ENCODE data around the gene GLP1R.

The GLP1R gene

DNA sequence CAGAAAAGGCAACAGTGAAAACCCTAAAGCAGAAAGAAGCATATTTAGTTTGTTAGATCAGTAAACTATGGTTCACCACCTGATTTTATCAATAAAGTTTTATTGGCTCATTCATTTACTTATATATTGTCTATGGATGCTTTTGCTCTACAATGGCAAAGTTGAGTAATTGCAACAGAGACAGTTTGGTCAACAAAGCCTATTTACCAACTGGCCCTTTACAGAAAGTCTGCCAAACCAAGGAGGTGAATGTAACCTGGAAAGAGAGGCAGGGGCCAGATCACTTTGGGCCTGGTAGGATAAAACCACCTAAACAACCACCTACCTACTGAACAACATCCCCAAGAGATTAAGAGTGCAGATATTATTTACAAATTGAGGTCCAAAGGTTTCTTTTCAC lies 47.0 kb downstream of the GLP1R start:
- DNase-seq: no peak
- TF ChIP-seq GATA1 (IDR thresholded peaks at IDR 0.05; ENCODE audit: low read depth, low read length) (no peak), POLR2A (IDR thresholded peaks at IDR 0.05; ENCODE audit: low read length) (no peak)

DNA sequence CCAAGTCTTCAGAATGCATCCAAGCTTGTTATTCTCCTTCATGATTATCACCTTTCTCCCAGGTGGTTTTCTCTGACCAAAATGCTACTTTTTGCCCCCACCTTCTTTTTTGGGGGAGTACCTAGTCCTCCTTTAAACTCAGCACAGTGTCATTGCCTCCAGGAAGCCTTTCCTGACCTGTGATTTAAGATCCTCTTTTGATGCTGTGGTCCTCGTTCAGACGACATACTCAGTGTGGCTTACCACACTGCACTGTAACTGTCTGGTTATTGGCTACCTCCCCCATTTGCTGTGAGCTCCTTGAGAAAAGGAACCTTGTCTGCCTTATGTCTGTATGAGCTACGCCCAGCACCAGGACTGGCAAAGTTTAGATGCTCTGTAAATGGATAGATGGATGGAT lies 51.8 kb downstream of the GLP1R start:
- DNase-seq: no peak
- TF ChIP-seq POLR2A (IDR thresholded peaks at IDR 0.05; ENCODE audit: low read length): no peak
- no peak for TF ChIP-seq GATA1 (IDR thresholded peaks at IDR 0.05; ENCODE audit: low read depth, low read length)

DNA sequence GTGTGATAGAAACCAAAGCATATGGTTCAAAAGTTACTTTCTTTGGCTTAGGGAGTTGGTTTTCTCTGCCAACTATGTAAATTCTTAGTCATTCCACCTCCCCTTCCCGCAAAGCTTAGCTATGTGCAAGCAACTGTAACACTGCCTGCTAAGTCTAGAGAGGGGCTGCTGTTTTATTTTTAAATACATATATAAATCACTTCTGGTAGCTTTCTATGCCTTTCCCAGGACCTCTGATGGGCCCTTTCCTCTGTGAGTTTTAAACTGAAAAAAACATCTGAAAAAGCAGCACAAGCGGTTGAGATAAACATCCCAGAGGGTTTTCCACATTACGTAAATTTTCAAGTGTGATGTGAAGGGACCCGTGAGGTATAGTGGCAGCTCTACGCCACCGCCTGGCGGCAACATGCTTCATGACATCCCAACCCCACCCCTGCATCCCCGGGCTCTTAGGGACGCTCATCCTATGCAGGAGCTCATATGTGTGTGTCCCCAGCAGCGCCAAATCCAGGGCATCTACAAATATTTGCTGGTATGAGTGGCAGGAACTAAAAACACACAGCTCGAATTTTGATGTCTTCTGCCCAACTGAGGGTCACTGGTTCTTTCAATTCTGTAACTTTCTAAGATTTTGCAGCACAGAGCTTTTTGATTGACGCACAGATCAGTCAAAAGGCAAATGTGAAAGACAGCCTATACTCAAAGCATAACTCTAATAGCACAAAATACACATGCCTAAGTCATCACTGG lies 53.7 kb downstream of the GLP1R start:
- peak; percentile 54 to 62 for DNase-seq
- TF ChIP-seq POLR2A (IDR thresholded peaks at IDR 0.05; ENCODE audit: low read length) (no peak), GATA1 (IDR thresholded peaks at IDR 0.05; ENCODE audit: low read depth, low read length) (no peak)

DNA sequence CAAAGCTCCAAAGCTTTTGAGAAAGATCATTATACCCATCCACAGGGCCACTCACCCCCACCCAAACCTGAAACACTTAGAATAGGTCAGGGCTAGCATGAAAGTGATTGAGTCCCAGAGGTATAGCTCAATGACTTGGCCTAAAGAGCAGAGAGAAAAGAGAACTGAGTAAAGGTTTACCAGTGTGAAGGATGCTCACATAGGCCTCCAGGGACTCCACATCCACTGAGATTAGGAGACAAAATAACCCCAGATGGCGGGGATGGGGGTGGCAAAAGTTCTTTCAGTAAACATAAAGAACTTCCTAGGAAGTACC lies 54.2 kb downstream of the GLP1R start:
- TF ChIP-seq POLR2A (IDR thresholded peaks at IDR 0.05; ENCODE audit: low read length): no peak
- TF ChIP-seq GATA1 (IDR thresholded peaks at IDR 0.05; ENCODE audit: low read depth, low read length): no peak
- DNase-seq: no peak

DNA sequence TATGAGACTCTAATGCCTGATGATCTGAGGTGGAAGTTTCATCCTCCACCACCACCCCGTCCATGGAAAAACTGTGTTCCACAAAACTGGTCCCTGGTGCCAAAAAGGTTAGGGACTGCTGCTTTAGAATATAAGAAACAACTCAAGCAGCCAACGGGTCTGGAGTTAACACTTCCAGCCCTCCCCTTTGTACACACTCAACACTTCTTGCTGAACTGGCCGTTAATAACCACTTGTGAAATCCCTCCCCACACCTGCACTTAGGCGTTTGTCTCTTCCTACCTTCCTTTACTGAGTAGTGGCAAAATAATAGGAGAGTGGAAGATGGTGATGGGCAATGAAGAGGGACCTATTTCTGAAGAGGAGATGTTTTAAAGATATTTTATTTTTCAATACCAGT lies 55.9 kb downstream of the GLP1R start:
- TF ChIP-seq GATA1 (IDR thresholded peaks at IDR 0.05; ENCODE audit: low read depth, low read length): no peak
- TF ChIP-seq POLR2A (IDR thresholded peaks at IDR 0.05; ENCODE audit: low read length): no peak
- DNase-seq: no peak

DNA sequence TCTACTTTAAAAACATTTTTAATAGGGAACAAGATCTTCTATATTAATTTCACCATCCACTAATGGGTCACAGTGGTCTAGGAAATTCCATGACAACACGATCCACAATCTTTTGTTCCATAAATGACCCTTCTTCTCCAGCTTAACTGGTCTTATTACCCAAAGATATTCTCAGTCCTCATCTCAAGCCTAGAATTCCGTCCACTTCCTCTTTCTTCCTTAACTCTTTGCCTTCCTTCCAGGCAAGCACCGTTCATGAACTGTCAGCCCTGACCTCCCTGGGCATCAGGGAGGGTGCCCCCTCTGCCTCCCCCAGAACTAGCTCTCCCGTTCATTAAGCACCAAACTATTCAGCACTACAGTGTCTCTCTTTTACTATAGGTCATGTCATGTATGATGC lies 58.5 kb downstream of the GLP1R start:
- DNase-seq: no peak
- TF ChIP-seq POLR2A (IDR thresholded peaks at IDR 0.05; ENCODE audit: low read length) (no peak), GATA1 (IDR thresholded peaks at IDR 0.05; ENCODE audit: low read depth, low read length) (no peak)

DNA sequence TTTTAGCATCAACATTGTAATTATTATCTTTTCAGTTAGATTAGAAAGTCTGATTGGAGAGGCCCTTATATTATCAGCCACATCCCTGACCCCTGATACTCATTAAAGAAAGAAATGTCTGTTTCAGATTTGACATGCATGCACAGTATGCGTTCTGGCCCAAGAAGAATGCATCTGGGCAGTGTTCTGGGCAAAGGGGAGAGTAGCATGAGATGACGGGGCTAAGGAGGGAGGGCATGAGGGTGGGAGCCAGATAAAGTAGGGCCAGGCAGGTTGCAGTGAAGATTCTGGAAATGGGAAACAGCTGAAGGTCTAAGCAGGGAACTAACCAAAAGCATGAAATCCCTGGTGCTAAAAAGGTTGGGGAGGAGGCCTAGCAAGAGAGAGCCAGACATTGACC lies 59.1 kb downstream of the GLP1R start:
- TF ChIP-seq POLR2A (IDR thresholded peaks at IDR 0.05; ENCODE audit: low read length) (no peak), GATA1 (IDR thresholded peaks at IDR 0.05; ENCODE audit: low read depth, low read length) (no peak)
- DNase-seq: no peak

DNA sequence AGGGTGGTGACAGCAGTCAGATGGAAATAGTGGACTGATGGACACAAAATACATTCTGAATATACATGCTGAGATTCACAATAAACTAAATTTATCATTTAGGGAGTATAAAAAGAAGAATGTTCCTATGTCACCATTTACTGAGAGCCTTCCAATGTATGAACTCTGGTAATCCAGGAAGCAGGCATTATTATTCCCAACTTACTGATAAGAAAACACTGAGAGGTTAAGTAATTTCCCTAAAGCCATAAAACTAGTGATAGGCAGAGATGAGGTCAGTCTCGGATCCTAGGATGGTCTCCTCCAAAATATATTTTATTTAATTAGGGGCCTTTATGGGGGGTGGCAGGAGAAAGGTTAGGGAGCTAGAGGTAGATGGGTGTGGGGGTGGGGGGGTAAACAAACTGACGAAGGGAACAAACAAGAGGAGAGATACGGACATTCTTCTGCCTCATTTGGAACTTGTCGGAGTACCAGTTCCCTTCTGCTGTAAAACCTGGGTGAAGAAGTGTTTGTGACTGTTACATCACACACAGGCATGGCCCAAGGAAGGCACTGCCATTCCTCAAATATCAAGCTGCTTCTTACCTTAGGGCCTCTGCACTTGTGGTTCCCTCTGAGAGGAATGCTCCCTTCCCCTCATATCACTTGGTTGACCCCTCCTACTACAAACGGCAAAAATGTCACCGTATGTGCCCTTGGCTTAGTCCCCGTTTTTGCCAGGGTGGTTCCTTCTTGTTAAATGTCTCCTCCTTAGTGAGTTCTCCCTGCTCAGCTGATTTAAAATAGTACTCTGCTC lies 59.7 kb downstream of the GLP1R start:
- DNase-seq: no peak
- TF ChIP-seq GATA1 (IDR thresholded peaks at IDR 0.05; ENCODE audit: low read depth, low read length) (no peak), POLR2A (IDR thresholded peaks at IDR 0.05; ENCODE audit: low read length) (no peak)

DNA sequence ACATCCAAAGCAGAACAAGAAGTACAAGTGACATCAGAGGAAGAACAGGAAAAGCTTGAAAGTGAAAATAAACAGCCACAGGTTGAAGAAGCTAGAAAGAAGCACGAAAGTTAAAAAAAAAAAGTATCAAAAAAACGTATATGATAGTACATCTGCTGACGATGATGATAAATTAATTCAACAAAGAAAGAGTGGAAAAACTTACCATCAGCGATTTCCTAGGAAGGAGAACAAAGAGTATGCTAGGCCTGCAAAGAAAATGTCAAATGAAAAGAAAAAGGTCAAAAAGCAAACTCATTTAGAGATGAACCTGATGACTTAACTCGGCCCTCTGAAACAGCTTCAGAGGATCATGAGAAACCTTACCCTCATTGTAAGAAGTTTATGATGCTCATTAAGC lies 62.7 kb downstream of the GLP1R start:
- TF ChIP-seq GATA1 (IDR thresholded peaks at IDR 0.05; ENCODE audit: low read depth, low read length) (no peak), POLR2A (IDR thresholded peaks at IDR 0.05; ENCODE audit: low read length) (no peak)
- no peak for DNase-seq

DNA sequence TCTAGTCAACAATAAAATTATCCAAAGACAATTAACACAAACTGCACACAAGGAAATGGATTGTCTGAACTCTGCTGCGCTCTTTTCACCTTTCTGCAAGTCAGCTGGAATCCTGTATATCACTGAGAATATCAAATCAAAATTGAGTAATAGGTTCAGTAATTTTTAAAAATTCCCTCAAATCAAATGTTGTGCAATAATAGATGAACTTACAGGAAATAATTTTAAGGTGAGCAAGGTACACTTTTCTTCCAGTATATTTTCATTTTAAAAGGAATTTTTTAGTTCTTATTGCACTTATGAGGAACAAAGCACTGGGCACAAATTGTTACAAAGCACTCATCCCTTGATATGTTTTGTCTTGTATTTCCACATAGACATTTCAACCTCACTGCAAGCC lies 65.2 kb downstream of the GLP1R start:
- TF ChIP-seq GATA1 (IDR thresholded peaks at IDR 0.05; ENCODE audit: low read depth, low read length) (no peak), POLR2A (IDR thresholded peaks at IDR 0.05; ENCODE audit: low read length) (no peak)
- no peak for DNase-seq

DNA sequence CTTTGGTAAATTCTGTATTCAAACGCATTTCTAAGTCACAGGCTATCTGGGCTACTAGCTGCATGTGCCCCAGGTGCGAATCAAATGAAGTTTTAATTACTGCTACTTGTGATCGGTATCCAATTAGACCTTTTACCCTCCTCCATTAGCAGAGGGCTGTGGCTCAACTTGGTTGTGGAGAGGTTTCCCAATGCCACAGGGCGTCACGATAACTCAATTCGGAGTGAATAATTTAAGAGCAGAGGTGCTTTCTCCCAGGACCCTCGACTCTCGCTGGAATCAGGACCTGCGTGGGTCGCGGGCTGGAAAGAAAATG lies 65.8 kb downstream of the GLP1R start:
- TF ChIP-seq GATA1 (IDR thresholded peaks at IDR 0.05; ENCODE audit: low read depth, low read length): no peak
- TF ChIP-seq POLR2A (IDR thresholded peaks at IDR 0.05; ENCODE audit: low read length): no peak
- no peak for DNase-seq

DNA sequence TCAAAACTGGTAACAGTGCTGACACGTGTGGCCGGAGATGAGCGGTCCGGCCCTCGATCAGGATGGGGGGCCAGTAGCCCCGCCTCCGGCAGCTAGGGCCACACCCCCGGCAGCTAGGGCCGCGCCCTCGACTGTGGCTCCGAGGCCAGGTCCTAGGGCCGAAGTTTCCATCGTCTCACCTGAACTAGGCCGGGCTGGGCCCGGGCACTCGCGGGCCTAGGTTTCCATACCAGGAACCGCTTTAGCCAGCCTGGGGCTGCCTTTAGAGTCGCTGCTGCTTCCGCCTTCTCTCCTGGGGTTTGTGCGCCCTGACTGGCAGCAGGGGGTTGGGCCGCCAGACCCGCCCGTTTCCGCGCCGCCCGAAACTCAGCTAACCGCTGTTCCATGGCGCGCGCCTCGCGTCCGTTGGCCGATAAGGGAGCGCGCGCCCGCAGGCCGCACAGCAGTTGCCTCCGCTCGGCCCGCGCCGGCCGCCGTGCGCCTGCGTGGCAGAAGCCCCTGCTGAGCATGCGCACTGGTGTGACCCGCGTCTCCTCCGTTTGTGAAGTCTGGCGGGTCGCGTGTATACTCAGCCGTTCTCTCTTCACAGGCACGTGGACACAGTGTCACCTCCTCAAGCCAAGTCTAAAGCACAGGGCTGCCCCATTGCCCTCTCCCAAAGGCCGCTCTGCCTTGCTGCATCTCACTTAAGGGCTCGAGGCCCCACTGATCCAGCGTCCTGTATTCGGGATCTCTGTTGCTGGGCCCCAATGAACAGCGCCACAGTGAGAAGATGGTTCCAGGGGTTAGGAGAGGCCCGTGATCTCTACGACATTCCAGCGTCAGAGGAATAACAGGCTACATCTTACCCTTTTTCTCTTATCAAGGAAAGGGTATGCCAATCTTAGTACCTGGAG lies 66.4 kb downstream of the GLP1R start, which contains the start of gene SAYSD1:
TSS of gene SAYSD1 (minus strand) at position 483 of the 896 bp plus-strand sequence. CDS start at position 386, 97 bp downstream.
- peak; percentile 97 to 98 for DNase-seq
- TF ChIP-seq GATA1 (IDR thresholded peaks at IDR 0.05; ENCODE audit: low read depth, low read length) (peak; percentile 25), POLR2A (IDR thresholded peaks at IDR 0.05; ENCODE audit: low read length) (peak; percentile 81)

DNA sequence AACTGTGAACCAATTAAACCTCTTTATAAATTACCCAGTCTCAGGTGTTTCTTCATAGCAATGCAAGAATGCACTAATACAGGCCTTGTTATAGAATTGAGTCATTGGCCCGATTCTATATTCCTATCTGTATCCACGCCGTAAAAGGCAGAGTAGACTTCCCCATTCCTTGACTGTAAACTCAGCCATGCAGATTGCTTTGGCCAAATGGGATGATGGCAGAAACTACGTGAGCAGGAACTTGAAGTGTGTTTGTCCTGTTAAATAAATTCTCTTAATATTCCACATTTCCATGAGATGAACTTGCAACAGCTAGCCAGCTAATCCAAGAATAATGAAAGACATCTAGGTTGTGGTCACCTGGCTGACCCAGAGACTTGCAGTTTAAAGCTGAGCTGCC lies 70.3 kb downstream of the GLP1R start:
- DNase-seq: no peak
- TF ChIP-seq GATA1 (IDR thresholded peaks at IDR 0.05; ENCODE audit: low read depth, low read length) (no peak), POLR2A (IDR thresholded peaks at IDR 0.05; ENCODE audit: low read length) (no peak)

DNA sequence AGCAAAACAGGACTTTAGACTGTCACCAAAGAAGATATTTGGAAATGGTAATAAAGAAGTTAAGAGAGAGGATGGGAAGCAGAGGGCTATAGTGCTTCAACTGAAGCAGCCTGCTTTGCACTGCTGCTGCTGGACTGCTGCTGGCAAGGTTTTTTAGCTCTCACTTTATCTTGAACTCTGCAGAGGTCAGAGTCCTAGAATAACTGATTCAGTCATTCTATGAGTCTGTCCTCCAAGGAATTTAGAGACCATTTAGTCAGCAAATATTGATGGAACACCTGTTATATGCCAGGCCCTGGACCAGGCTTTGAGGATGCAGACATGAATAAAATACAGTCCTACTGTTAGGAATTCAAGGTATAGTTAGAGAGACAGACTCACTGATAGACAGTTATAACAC lies 75.5 kb downstream of the GLP1R start:
- no peak for TF ChIP-seq GATA1 (IDR thresholded peaks at IDR 0.05; ENCODE audit: low read depth, low read length)
- TF ChIP-seq POLR2A (IDR thresholded peaks at IDR 0.05; ENCODE audit: low read length): no peak
- DNase-seq: no peak
